ENCODE data around the gene AGTR1. TPM values are rescaled to one million over a fixed set of nuclear protein-coding genes. Genes with fewer than 3 reads are reported as not detected.
"Not testable (repeated sequence)": the region's sequence is repeated elsewhere in the genome, so short reads cannot be mapped to it uniquely, and the experiment has no call there.

The AGTR1 gene
- total RNA-seq, 4 donors from 2014 or later = 11.0 to 28.2 (median 21.8) TPM

- TF ChIP-seq POLR2A (IDR thresholded peaks at IDR 0.05) (no peak), CTCF (IDR thresholded peaks at IDR 0.05) (no peak)
- H3K27me3 ChIP-seq = no peaks in the 10 kb centered on the region
- 74 to 86% methylated on average over 6 of the region's 6 CpGs for WGBS, 2 donors
- H3K4me1 ChIP-seq = no peaks in the 10 kb centered on the region
- no peak overlapping the region for H3K27ac ChIP-seq
- no peaks in the 10 kb centered on the region for H3K36me3 ChIP-seq
- no peaks in the 10 kb centered on the region for H3K9me3 ChIP-seq
- DNase-seq = no peak
- H3K4me3 ChIP-seq (replicated peaks in 1 of 3) = no peak overlapping the region
- intact Hi-C loops (cut with DNase I) = no loop called here
These were observed 44.4 kb downstream of the AGTR1 start for GRCh38 chr3:148742118-148742517.

DNA sequence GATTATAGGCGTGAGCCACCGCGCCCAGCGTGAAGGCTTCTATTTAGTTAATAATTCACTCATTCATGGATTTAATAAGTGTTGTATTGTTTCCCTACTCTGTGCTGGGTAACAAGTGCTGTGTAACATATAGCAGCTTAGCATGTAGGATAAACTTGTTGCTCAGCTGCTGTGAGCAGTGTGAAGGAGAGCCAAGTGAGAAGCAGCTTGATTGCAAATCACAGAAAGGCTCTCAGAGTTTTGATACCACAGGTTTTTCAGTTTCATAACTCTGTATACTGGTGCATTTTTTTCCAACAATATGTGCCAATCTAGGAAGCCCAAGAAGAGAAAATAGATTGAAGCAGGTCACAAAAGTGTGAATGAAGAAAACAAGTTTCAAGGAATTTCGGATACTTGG is 48.4 kb downstream of the AGTR1 start:
- no peaks in the 10 kb centered on the region for H3K4me1 ChIP-seq
- TF ChIP-seq CTCF (IDR thresholded peaks at IDR 0.05) (no peak), POLR2A (IDR thresholded peaks at IDR 0.05) (no peak)
- no peak overlapping the region for H3K27ac ChIP-seq
- no peak overlapping the region for H3K4me3 ChIP-seq (replicated peaks in 1 of 3)
- WGBS, 2 donors = 95 to 97% methylated on average over 5 of the region's 5 CpGs
- H3K9me3 ChIP-seq = no peaks in the 10 kb centered on the region
- DNase-seq = no peak
- H3K27me3 ChIP-seq = no peaks in the 10 kb centered on the region
- intact Hi-C loops (cut with DNase I) = no loop called here
- H3K36me3 ChIP-seq = no peaks in the 10 kb centered on the region

- no peak for DNase-seq
- H3K27ac ChIP-seq = no peak overlapping the region
- WGBS, 2 donors = 12 to 95% methylated on average over 3 of the region's 3 CpGs
- no peak for TF ChIP-seq POLR2A (IDR thresholded peaks at IDR 0.05)
- TF ChIP-seq CTCF (IDR thresholded peaks at IDR 0.05) = no peak
- no peaks in the 10 kb centered on the region for H3K36me3 ChIP-seq
- H3K9me3 ChIP-seq = no peaks in the 10 kb centered on the region
- H3K4me1 ChIP-seq = no peaks in the 10 kb centered on the region
- no peaks in the 10 kb centered on the region for H3K27me3 ChIP-seq
- intact Hi-C loops (cut with DNase I) = no loop called here
- H3K4me3 ChIP-seq (replicated peaks in 1 of 3) = no peak overlapping the region
These were observed 50.6 kb downstream of the AGTR1 start for GRCh38 chr3:148748283-148748682.

GRCh38 chr3:148750296-148750695 is 52.6 kb downstream of the AGTR1 start:
- no peaks in the 10 kb centered on the region for H3K27me3 ChIP-seq
- DNase-seq = no peak
- no peaks in the 10 kb centered on the region for H3K9me3 ChIP-seq
- no peaks in the 10 kb centered on the region for H3K4me1 ChIP-seq
- H3K36me3 ChIP-seq = no peaks in the 10 kb centered on the region
- 67 to 75% methylated on average over 3 of the region's 3 CpGs for WGBS, 2 donors
- intact Hi-C loops (cut with DNase I) = no loop called here
- no peak overlapping the region for H3K27ac ChIP-seq
- TF ChIP-seq POLR2A (IDR thresholded peaks at IDR 0.05) (no peak), CTCF (IDR thresholded peaks at IDR 0.05) (no peak)
- H3K4me3 ChIP-seq (replicated peaks in 1 of 3) = no peak overlapping the region

DNA sequence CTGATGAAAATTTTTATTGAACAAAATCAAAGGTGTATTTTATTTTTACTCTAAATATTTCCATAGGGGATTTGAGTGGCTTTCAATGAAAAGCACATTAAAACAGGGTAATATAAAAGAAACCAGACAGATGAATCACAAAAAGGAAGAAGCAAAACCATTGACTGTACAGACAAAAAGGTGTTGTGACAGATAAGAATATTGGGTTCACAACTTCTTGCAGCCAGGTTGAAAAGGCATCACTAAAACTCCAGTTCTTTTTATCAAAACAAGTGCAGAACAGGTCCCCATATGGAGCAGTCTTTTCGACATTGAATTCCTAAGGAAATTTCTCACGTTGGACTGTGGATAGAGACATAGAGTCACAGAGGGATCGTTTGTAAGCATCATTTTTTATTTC is 53.8 kb downstream of the AGTR1 start:
- intact Hi-C loops (cut with DNase I) = no loop called here
- no peaks in the 10 kb centered on the region for H3K36me3 ChIP-seq
- no peak overlapping the region for H3K27ac ChIP-seq
- no peak overlapping the region for H3K4me3 ChIP-seq (replicated peaks in 1 of 3)
- no peaks in the 10 kb centered on the region for H3K9me3 ChIP-seq
- H3K27me3 ChIP-seq = no peaks in the 10 kb centered on the region
- TF ChIP-seq CTCF (IDR thresholded peaks at IDR 0.05) (no peak), POLR2A (IDR thresholded peaks at IDR 0.05) (no peak)
- no peak for DNase-seq
- no peaks in the 10 kb centered on the region for H3K4me1 ChIP-seq
- WGBS, 2 donors = 83% methylated on average over 3 of the region's 3 CpGs

DNA sequence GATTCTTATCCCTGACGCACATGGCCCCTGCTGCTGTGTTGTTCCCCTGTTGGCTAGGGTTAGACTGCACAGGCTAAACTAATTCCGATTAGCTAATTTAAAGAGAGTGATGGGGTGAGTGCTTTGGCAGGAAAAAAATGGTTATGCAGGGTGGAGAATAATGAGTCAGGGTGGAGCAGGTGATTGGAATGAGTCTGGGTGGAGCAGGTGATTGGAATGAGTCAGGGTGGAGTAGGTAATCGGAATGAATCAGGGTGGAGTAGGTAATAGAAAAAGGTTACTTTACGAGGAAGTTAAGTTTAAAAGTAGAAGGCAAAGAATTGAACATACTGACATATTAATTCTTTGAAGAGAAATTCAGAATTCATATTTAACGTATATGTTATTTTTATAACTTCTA is 55.7 kb downstream of the AGTR1 start:
- H3K36me3 ChIP-seq; H3K4me3 ChIP-seq (replicated peaks in 1 of 3); H3K27me3 ChIP-seq; H3K9me3 ChIP-seq; intact Hi-C loops (cut with DNase I); H3K27ac ChIP-seq; H3K4me1 ChIP-seq; DNase-seq: not testable (repeated sequence)
- WGBS, 2 donors = 91% methylated on average over 5 of the region's 5 CpGs
